ENCODE measurements around the gene LYAR. TPM values are rescaled to one million over a fixed set of nuclear protein-coding genes. Genes with fewer than 3 reads are reported as not detected.

The LYAR gene
- total and polyA plus RNA-seq, 10 donors: 13.5 to 29.3 (median 21.9) TPM

GRCh38 chr4:4329496-4329895 lies 39.5 kb upstream of the LYAR start:
- Histone ChIP-seq H3K4me1 (peaks cover 0 to 26% (median 11%) of the 10 kb centered on the region in 6 donors), H3K36me3 (no peaks in the 10 kb centered on the region), H3K9me3 (no peaks in the 10 kb centered on the region), H3K27ac (no peak overlapping the region), H3K4me3 (no peak overlapping the region), H3K27me3 (replicated peaks in 1 of 7) (no peaks in the 10 kb centered on the region)
- intact Hi-C loops (cut with DNase I; ENCODE audit: low total_unique reads): no loop called here
- no peak for DNase-seq
- no peak for TF ChIP-seq POLR2A (IDR thresholded peaks at IDR 0.05)
- 89 to 94% (median 92%) methylated on average over 10 of the region's 10 CpGs for WGBS, 5 donors

GRCh38 chr4:4328840-4329239 lies 38.9 kb upstream of the LYAR start:
- Histone ChIP-seq H3K36me3 (no peaks in the 10 kb centered on the region), H3K27me3 (replicated peaks in 1 of 7) (no peaks in the 10 kb centered on the region), H3K4me3 (no peak overlapping the region), H3K27ac (no peak overlapping the region), H3K9me3 (no peaks in the 10 kb centered on the region), H3K4me1 (peaks cover 0 to 30% (median 12%) of the 10 kb centered on the region in 6 donors)
- no peak for DNase-seq
- WGBS, 5 donors: 88 to 95% (median 93%) methylated on average over 4 of the region's 4 CpGs
- TF ChIP-seq POLR2AphosphoS5 (IDR thresholded peaks at IDR 0.05) (no peak), POLR2A (IDR thresholded peaks at IDR 0.05) (no peak), CTCF (IDR thresholded peaks at IDR 0.05 in 8 of 11, conservative IDR thresholded peaks at IDR 0.05 in 3 of 11) (no peak)
- intact Hi-C loops (cut with DNase I; ENCODE audit: low total_unique reads): no loop called here

GRCh38 chr4:4328206-4328605 lies 38.3 kb upstream of the LYAR start:
- intact Hi-C loops (cut with DNase I; ENCODE audit: low total_unique reads): no loop called here
- no peak overlapping the region for H3K4me3 ChIP-seq
- no peaks in the 10 kb centered on the region for H3K27me3 ChIP-seq (replicated peaks in 1 of 7)
- no peaks in the 10 kb centered on the region for H3K9me3 ChIP-seq
- H3K36me3 ChIP-seq: no peaks in the 10 kb centered on the region
- H3K27ac ChIP-seq: peak overlapping the region in 6 of 8 donors; percentile 60 to 77 (median 73)
- H3K4me1 ChIP-seq: peaks cover 0 to 27% (median 9%) of the 10 kb centered on the region in 6 donors
- TF ChIP-seq POLR2A (IDR thresholded peaks at IDR 0.05) (no peak), CTCF (IDR thresholded peaks at IDR 0.05 in 8 of 11, conservative IDR thresholded peaks at IDR 0.05 in 3 of 11) (no peak), POLR2AphosphoS5 (IDR thresholded peaks at IDR 0.05) (no peak)
- DNase-seq: no peak
- WGBS, 5 donors: 93 to 100% (median 95%) methylated on average over 1 of the region's 1 CpG

GRCh38 chr4:4327652-4328121 lies 37.7 kb upstream of the LYAR start:
- peak; percentile 88 for DNase-seq
- 27 to 56% (median 38%) methylated on average over 14 to 22 of the region's 22 CpGs for WGBS, 5 donors
- H3K27ac ChIP-seq: peak overlapping the region in 6 of 8 donors; percentile 60 to 77 (median 73)
- H3K27me3 ChIP-seq (replicated peaks in 1 of 7): no peaks in the 10 kb centered on the region
- H3K4me3 ChIP-seq: no peak overlapping the region
- peaks cover 0 to 3% (median under 1%) of the 10 kb centered on the region in 6 donors for H3K36me3 ChIP-seq
- no peaks in the 10 kb centered on the region for H3K9me3 ChIP-seq
- intact Hi-C loops (cut with DNase I; ENCODE audit: low total_unique reads): no loop called here
- H3K4me1 ChIP-seq: peaks cover 0 to 21% (median 7%) of the 10 kb centered on the region in 6 donors
- TF ChIP-seq CTCF (IDR thresholded peaks at IDR 0.05 in 8 of 11, conservative IDR thresholded peaks at IDR 0.05 in 3 of 11) (peak; percentile 8 to 75 (median 61)), POLR2A (IDR thresholded peaks at IDR 0.05) (no peak), POLR2AphosphoS5 (IDR thresholded peaks at IDR 0.05) (peak; percentile 79 to 82 (median 82))
